Stimulated activated CD8-positive, alpha-beta memory T cell treated with anti-CD3 and anti-CD28 coated beads, Interleukin-7, amount 100 ng/mL, for 48 hours (primary cell): ENCODE results near the gene SLC15A1.

ENCODE experiments used
- DNase-seq, 2 donors: peaks; one replicate each; pipeline ENCODE4 v3.0.0-alpha.2; 2020; ENCODE audit warnings: low read depth in 1 of 2; ENCODE audit errors: extremely low read depth in 1 of 2

Gene SLC15A1

DNA sequence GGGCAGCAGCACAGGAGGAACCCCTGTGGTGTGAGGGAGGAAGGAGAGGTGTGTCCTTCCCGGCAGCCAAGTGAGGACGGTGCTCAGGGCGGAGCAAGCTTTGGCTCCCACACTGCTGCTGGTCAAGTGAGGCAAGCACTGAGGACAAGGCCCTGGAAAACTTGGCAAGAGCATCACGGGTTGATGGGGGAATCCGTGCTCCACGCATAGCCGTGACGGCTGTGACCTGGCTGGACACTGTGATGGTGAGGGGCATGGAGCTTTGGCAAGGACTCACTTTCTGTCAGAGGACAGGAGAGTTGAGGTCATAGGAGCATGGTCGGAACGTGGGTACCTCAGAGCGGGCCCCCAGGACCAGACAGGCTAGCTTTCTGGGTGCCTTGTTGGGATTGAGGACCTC, 29.0 kb upstream of the SLC15A1 start:
- no peak for DNase-seq

DNA sequence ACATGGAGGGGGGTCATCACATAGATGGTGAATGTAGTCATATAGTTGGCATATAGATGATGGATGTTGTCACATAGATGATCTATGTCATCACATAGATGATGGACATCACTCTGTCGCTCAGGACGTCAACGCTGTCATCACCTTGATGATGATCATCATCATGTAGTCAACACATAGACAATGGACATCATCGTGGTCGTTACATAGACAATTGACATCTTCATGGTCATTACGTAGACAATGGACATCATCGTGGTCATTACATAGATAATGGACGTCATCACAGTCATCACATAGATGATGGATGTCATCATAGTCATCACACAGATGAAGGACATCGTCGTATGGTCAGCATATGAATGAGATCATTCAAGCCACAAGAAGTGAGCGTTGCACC, 28.6 kb upstream of the SLC15A1 start:
- DNase-seq = no peak

DNA sequence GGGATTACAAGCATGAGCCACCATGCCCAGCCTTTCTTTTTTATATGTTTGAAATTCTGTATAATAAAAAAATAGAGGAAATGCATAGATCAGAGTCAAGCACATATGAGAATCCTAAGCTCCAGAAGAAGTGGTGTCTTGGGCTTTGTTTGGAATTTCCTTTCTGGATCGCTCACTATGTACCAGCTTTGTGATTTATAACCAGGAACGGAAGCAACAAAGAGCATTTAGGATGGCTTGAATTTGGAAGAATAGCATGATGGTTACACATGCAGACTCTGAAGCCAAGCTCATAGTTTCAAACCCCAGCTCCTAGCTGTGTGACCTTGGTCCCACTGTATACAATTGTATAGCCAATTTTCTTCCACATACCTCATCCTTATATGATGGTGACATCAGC, 28.0 kb upstream of the SLC15A1 start:
- no peak for DNase-seq

DNA sequence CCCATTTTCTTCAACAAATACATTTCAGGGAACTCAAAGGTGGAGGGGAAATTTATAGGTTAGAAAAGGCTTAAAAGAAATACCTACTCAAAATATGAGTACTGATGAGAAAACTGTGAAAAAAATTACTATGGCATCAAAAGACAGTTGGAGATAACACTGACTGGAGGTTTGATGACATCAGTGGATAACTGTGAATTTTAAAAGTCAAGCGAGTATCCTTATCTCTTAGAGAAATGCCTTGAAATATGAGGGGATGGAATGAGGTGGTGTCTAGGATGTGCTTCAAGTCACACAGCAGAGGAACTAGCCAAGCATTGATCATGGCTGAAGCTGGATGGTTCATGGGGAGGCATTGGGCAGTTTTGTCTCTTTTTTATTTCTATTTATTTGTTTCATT, 27.2 kb upstream of the SLC15A1 start:
- no peak for DNase-seq

DNA sequence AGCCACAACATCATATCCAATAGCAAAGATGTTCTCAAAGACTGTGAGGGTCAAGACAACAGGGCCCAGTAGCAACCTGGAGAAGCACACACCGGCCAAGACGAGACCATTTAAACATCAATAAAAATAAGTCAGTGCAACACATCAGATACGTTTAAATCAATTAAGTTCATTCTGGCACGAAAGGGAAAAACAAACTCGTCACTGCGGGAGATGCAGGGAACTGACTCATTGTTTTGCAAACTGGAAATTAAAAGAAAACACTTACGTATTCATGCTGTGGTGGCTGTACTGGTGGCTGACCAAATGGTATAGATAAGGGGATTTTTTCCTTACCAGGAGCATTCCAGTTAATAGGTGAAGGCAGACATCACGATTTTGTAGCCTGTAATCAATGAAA, 26.3 kb upstream of the SLC15A1 start:
- DNase-seq = no peak

DNA sequence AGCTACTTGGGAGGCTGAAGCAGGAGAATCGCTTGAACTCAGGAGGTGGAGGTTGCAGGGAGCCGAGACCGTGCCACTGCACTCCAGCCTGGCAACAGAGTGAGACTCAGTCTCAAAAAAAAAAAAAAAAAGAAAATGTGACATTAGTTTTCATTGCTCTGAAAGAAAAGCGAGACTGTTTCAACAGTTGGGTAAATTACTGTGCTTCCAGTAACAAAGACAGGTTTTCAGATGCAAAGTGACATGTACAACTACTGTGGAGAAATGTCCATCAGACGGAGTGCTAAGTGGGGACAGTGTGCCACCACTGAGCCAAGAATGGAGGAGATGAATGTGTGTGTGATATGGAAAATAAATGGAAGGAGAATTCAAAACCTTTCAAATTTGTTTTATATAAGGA, 24.2 kb upstream of the SLC15A1 start:
- DNase-seq = no peak

DNA sequence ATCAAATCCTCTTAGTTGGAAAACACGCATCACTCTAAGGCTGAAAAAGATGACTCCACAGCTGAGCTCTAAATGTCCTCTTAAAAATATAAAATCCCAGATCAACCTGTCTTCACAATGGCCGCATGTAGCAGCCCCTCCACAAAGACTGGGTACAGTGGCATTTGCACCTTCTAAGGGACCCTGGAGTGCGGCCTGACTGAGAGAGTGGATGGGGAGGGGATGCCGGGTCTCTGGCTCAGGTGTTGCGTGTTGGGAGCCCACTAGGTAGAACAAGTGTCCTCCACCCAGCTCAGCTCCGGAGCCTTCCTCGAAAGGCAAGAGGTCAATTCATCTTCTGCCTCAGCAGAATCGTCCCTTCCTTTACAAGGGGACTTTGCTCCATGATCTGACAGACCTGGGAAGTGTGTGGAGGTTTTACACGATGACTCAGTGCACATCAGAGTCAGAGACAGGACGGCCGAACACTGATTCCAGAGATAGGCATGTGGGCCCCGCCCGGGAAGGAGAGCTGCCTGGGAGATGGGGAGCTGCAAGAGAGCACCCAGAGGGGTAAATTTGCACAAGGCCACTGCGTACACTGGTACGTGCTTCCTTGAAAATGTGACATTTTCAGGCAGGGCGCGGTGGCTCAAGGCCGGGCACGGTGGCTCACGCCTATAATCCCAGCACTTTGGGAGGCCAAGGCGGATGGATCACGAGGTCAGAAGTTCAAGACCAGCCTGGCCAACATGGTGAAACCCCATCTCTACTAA, 23.5 kb upstream of the SLC15A1 start:
- DNase-seq = no peak

DNA sequence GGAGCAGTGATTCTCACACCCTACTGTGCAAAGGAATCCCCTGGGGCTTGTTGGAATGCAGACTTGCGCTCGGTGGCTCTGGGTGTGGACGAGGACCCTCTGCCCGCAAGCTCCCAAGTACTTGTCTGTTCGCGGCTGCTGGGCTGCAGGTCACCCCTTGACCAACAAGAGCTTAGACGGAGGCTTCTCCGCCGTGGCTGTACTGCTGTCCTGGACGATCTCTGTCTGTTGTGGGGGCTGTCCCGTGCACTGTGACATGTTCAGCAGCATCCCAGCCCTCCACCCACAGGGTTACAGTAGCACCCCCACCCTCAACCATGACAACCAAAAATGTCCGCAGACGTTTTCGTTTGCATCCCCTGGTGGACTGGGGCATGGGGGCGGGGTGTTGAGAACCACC, 22.9 kb upstream of the SLC15A1 start:
- DNase-seq = no peak

DNA sequence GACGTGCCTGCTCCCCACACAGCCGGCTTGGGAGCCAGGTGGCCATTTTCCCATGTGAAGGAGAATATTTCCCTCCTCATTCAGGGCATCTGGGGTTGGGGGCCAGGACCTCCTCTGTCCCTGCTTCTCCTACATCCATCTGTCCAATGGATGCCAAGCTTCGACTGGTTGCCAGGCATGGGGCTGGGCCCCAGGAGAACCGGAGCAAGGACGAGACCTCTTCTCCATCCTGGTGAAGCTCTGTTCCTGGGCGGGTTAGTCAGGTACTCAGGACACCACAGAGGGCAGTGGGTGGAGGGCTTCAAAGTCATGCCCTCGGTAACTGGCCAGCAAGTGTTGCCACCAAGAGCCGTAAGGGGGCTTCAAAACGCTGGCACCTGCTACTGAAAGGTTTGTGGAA, 22.3 kb upstream of the SLC15A1 start:
- no peak for DNase-seq

DNA sequence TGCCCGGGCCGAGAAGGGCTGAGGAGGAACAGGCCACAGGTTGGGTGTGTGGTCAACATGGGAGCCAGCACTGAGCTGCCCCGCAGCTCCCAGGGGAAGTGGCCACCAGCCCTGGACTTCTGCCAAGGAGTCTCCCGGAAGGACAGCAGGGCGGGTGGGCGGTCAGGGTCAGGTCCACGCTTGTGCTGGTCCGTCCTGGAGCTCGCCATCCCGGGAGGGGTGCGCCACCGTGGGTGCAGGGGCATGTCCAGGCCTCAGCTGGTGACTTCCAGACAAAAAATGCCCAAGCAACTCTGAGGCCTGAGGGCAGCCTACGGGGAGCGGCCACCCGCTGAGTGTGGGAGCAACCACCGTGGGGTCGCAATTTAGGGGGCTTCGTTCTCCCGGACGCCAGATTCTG, 21.4 kb upstream of the SLC15A1 start:
- DNase-seq = no peak

DNA sequence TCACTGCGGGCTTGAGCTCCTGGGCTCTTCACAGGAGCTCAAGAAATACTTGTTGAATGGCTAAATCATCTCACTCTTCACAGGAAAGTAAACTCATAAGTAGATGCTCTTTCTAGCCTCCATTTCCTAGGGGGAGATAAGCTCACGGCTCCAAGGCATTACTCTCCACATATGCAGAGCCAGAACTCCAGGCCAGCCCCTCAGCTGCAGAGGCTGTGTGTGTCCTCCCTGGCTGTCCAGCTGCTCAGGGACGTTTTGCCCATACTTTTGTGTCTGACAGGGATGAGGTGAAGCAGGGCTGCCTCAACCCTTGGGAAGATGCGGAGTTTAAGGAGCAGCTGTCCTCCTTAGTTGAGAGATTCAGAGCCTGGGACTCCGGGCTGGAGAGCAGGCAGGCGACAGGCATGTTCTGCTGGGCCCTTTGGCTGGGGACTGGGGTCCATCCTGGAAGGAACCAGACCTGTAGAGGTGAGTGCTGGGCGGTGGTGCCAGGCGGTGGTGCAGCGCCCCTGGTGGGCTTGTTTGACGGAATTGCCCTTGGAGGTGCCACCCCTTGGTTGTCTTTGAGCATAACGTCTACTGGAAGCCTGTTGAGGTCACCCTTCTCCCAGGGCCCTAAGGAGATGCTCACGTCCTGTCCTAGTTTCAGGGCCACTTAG, 20.5 kb upstream of the SLC15A1 start:
- DNase-seq = no peak

DNA sequence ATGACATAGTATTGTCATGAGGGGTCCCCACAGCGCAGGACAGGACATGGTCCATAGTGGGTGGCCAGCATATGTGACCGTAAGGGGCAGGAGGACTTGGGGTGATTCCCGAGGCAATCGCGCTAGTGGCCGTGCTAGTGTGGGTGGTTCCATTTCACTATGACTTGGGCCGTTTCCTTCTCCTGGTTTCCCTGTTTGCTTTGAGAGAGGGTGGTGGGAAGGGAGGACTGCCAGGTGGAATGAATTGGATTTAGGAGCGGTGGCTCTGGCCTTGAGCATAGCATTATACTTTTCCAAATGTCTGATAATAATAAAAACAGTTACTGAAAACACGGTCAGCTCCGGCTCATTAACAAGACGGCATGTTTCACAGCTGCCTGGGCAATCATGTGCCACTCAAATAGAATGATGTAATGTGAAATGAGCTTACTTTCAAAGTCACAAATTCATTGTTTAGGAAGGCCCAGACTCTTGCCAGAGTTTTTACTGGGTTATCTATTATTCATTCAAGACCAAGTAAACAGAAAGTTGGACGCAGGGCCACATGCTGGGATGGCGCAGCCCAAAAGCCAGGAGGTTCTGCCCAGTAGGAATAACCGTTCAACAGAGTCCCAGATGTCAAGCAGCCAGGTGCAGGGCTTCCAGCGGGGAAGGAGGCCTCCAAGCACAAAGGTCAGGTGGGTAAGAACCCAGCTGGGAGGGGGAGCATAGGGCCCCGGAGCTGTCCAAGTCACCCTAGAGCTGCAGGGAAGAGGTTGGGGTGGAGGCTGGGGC, 19.6 kb upstream of the SLC15A1 start:
- no peak for DNase-seq

DNA sequence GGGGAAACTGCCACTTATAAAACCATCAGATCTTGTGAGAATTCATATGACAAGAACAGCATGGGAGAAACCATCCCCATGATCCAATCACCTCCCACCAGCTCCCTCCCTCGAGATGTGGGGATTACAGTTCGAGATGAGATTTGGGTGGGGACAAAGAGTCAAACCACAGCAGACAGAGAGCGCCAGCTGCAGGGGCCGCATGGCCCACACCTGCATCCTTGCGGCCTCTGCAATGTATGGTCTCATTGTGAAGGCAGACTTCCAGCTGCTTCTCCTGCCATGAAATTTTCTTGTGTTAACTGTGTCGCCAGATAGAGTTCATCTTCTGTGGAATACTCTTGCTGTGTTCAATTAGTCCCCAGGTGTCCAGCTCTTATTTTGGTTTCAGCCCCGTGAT, 17.3 kb upstream of the SLC15A1 start:
- DNase-seq = no peak

DNA sequence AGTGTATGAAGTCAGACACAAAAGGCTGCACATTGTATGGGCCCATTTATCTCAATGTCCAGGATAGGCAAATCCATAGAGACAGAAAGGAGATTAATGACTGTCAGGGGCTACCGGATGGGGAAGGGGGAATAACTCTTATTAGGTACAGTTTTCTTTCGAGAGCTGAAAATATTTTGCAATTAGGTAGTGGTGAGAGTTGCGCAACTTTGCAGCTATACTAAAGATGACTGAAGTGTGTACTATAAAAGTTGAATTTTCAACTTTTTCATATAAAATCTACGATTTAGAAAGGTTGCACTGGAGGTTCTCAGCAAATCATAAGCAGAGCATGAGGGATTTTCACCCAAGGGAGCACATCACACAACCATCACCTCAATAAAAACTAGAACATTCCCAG, 16.1 kb upstream of the SLC15A1 start:
- DNase-seq = no peak

DNA sequence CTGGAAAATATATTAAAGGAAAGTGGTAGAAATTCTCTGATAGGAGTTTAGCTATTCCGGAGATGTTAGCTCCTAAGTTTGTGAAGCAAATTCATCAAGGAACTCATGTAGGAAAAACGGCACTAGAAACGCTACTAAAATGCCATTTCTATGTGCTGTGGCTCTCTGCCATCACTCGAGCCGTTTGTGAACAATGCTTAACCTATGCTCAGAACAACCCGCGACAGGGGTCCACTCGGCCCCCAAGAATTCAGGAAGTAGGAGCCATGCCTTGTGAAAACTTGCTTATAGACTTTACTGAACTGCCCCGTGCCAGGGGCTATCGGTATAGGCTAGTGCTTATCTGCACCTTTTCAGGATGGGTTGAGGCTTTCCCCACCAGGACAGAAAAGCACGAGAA, 14.2 kb upstream of the SLC15A1 start:
- no peak for DNase-seq

DNA sequence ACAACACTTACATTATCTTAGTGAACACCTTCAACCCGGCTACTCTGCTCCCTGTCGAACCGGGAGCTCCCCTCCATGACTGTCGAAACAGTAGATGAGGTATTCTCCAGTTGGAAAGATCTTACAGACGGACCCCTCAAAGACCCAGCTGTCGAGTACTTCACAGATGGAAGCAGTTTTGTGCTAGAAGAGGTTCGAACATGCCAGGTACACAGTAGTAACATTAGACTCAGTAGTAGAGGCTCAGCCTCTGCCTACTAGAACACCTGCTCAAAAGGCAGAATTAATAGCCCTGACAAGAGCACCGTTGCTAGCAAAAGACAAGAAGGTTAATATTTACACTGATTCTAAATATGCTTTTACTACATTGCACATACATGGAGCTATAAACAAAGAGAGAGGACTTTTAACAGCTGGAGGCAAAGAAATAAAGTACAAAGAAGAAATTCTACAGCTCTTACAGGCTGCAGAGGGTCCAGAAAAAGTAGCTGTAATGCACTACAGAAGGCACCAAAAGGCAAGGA, 13.6 kb upstream of the SLC15A1 start:
- no peak for DNase-seq

DNA sequence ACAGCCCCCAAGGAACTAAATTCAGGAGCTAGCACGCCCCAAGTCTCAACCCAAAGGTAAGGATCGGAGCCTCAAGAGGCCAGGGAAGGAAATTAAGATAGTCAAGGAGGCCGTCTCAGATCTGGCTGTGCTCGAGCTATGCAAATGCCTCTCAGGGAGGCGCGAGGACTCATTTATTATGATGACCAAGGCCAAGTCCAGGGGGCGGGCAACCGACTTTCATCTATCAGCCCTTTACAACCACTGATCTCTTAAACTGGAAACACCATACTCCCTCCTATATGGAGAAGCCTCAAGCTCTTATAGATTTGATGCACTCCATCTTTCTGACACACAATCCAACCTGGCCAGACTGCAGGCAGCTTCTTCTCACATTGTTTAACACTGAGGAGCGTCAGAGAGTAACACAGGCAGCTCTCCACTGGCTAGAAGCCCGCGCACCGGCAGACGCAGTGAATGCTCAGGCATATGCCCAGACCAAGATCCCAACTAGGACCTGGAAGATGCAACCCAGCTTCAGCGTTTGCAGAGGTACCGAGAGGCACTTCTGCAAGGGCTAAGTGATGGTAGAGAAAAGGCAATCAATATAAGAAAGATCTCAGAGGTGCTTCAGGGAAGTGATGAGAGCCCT, 9.6 kb upstream of the SLC15A1 start:
- DNase-seq = no peak

DNA sequence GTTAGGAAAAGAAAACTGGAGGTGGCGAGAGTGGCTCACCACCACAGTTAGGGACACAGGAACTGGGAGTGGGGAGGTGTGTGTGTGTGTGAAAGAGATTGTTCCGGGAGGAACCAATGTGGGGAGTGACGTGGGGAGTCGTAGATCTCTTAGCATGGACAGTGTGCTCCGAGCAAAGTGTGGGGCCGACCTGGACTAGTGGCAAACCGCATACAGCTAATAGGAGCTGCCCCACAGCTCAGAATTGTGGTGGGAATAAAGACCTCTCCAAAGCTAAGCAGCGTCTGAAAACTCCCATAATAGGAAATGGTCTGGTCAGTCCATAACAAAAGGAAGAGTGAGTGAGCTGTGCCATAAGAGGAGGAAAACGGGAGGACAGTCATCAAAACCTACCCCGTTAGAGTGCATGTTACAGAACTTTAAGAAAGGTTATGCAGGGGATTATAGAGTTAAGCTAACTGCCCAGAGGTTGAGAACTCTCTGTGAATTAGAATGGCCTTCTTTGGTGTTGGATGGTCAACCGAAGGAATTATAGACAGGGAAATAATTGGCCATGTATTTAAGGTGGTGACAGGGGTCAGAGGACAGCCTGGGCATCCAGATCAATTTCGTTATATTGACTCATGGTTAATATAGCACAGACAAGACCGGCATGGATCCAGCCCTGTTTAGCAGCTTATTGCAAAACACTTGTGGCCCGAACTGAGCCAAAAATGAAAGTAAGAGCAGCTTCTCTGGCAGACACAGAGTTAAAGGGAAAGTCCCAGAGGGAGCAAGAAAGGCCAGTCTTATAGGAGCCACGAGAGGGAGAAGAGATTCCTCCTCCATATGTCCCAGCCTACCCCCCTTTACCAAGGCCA, 8.9 kb upstream of the SLC15A1 start:
- no peak for DNase-seq

DNA sequence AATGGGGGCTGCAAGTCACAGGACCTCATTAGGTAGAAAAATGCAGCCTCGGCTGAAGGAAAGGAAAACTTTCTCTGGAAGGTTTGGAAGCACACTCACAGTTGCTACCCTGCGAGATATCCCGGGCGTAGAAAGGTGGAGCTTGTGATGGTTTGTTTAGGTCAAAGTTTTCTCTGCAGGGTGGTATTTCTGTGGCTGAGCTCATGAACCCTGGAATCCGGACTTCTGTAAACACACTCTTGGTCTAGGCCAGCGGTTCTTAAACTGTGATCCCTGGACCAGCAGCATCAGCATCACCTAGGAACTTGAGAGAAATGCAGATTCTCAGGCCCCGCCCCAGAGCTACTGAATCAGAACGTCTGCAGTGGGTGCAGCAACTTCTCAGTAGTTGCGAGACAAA, 3.3 kb upstream of the SLC15A1 start:
- no peak for DNase-seq

DNA sequence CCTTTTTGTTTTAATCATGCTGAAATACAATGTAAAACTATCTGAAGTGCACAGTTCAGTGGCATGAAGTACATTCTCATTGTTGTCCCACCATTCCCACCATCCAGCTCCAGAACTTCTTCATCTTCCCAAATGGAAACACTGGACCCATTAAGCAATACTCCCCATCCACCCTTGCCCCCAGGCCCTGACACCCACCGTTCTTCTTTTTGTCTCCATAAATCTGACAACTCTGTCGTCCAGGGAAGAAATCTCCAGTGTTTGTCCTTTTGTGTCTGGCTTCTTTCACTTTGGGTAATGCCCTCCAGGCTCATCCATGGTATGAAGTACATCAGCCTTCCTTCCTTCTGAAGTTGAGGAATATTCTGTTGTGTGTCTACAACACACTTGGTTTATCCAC, 2.6 kb upstream of the SLC15A1 start:
- DNase-seq = no peak
